SU-DHL-6 (cell line): Measurements from ENCODE around the gene KLHL18.
"Not testable (repeated sequence)": the region's sequence is repeated elsewhere in the genome, so short reads cannot be mapped to it uniquely, and the experiment has no call there.

Experiments used
- H2AFZ ChIP-seq: fragments of 200-600 bp; sonication (generic); 2 replicates; pipeline ENCODE4 v1.6.1; 2014; ENCODE audit warnings: low read depth, mild to moderate bottlenecking, moderate library complexity, mixed read lengths, antibody characterized with exemption, low read length; ENCODE audit not compliant: severe bottlenecking
- H3F3A ChIP-seq: fragments of 200-600 bp; shearing (Covaris generic); 2 replicates; pipeline ENCODE4 v1.6.0; 2016; ENCODE audit warnings: antibody characterized with exemption, mild to moderate bottlenecking; ENCODE audit not compliant: insufficient read depth
- H3K27ac ChIP-seq: fragments of 200-600 bp; sonication (generic); 2 replicates; pipeline ENCODE4 v1.5.1; 2016; ENCODE audit warnings: low read depth, mild to moderate bottlenecking, low read length, moderate library complexity, mixed read lengths
- H3K27me3 ChIP-seq: fragments of 200-600 bp; sonication (generic), shearing (Covaris generic); 2 replicates; pipeline ENCODE4 v1.6.0; 2014; ENCODE audit warnings: mild to moderate bottlenecking, low read length
- H3K36me3 ChIP-seq: fragments of 200-600 bp; sonication (generic); 2 replicates; pipeline ENCODE4 v1.6.1; 2014; ENCODE audit warnings: mild to moderate bottlenecking, low read length, mixed read lengths
- H3K4me2 ChIP-seq: fragments of 300-600, 200-600 bp; shearing (Covaris generic), sonication (generic); 2 replicates; pipeline ENCODE4 v1.6.0; 2014; ENCODE audit warnings: low read length, low read depth, mild to moderate bottlenecking; ENCODE audit not compliant: poor library complexity, severe bottlenecking
- H3K4me3 ChIP-seq: fragments of 200-600 bp; sonication (generic); 2 replicates; pipeline ENCODE4 v1.5.1; 2014; ENCODE audit warnings: antibody characterized with exemption, low read length, mild to moderate bottlenecking, mixed read lengths; ENCODE audit not compliant: insufficient read depth, poor library complexity, severe bottlenecking
- H3K79me2 ChIP-seq: fragments of 200-600 bp; sonication (generic); 2 replicates; pipeline ENCODE4 v1.6.1; 2014; ENCODE audit warnings: mild to moderate bottlenecking, low read length, moderate library complexity; ENCODE audit not compliant: insufficient read depth
- H3K9ac ChIP-seq: fragments of 200-600 bp; sonication (generic); 2 replicates; pipeline ENCODE4 v1.7.0; 2014; ENCODE audit warnings: mild to moderate bottlenecking, low read length
- H3K9me2 ChIP-seq: fragments of 200-600 bp; sonication (generic); replicated peaks from 2 replicates; pipeline ENCODE4 v1.6.1; 2014; ENCODE audit warnings: low read length; ENCODE audit not compliant: insufficient read depth
- H3K9me3 ChIP-seq: fragments of 200-600 bp; sonication (generic); 2 replicates; pipeline ENCODE4 v1.6.1; 2014; ENCODE audit warnings: low read length, mixed read lengths; ENCODE audit not compliant: insufficient read depth
- H4K20me1 ChIP-seq: fragments of 200-600 bp; sonication (generic); 2 replicates; pipeline ENCODE4 v1.6.1; 2014; ENCODE audit warnings: low read depth, mild to moderate bottlenecking, antibody characterized with exemption, low read length, moderate library complexity, mixed read lengths
- EZH2phosphoT487 ChIP-seq: fragments of 200-600 bp; sonication (generic), shearing (Covaris generic); conservative IDR thresholded peaks from 2 replicates; pipeline ENCODE4 v1.6.1; 2018; ENCODE audit warnings: mild to moderate bottlenecking, antibody characterized with exemption, low read length, moderate library complexity, mixed read lengths
- TF ChIP-seq, protein P1 (sequence below): fragments of 200-600 bp; sonication (generic); IDR thresholded peaks from one replicate; pipeline ENCODE4 v1.5.1; 2017; ENCODE audit warnings: antibody characterized with exemption, mild to moderate bottlenecking, low read length, moderate library complexity; ENCODE audit not compliant: insufficient read depth, poor library complexity, severe bottlenecking

The KLHL18 gene

DNA sequence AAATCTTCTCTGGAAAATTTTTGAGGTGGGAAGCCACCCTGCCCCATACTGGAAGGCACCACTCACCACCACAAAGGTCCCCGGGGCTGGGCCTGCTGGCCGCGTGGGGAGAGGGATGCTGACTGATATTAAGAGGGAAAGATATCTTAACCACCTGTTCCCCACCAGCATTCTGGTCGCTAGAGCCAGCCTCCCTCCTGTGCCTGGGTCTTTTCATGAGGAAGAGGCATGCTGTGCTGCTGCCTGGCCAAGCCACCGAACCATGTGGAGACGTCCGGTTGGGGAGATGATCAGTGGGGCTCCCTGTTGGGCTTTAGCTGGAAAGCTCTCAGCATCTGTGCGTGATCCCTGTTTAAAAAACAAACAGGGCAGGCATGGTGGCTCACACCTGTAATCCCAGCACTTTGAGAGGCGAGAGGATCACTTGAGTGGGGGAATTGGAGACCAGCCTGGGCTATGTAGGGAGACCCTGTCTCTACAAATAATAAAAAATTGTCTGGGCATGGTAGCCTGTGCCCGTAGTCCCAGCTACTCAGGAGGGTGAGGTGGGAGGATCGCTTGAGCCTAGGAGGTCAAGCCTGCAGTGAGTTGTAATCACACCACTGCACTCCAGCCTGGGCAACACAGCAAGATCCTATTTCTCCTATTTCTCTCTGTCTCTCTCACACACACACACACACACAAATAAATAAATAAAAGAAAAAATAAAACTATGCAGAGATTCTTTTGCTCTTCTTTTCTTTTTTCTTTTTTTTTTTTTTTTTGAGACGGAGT lies 1.0 kb downstream of the KLHL18 start:
- Histone ChIP-seq H3K9me3 (no peaks in the 10 kb centered on the region), H2AFZ (peak overlapping the region; percentile 73)

GRCh38 chr3:47288966-47289910 lies 6.5 kb downstream of the KLHL18 start:
- Histone ChIP-seq H3K27ac (no peak overlapping the region), H2AFZ (no peak overlapping the region), H3K36me3 (no peaks in the 10 kb centered on the region), H3K79me2 (peaks cover 84% of the 10 kb centered on the region), H3K9me3 (no peaks in the 10 kb centered on the region), H3F3A (no peaks in the 10 kb centered on the region), H3K4me3 (no peak overlapping the region), H4K20me1 (no peaks in the 10 kb centered on the region), H3K4me2 (no peak overlapping the region), H3K27me3 (no peaks in the 10 kb centered on the region), H3K9me2 (no peaks in the 10 kb centered on the region), H3K9ac (no peak overlapping the region)
- no peak for TF ChIP-seq EZH2phosphoT487
- TF ChIP-seq, protein P1, sequence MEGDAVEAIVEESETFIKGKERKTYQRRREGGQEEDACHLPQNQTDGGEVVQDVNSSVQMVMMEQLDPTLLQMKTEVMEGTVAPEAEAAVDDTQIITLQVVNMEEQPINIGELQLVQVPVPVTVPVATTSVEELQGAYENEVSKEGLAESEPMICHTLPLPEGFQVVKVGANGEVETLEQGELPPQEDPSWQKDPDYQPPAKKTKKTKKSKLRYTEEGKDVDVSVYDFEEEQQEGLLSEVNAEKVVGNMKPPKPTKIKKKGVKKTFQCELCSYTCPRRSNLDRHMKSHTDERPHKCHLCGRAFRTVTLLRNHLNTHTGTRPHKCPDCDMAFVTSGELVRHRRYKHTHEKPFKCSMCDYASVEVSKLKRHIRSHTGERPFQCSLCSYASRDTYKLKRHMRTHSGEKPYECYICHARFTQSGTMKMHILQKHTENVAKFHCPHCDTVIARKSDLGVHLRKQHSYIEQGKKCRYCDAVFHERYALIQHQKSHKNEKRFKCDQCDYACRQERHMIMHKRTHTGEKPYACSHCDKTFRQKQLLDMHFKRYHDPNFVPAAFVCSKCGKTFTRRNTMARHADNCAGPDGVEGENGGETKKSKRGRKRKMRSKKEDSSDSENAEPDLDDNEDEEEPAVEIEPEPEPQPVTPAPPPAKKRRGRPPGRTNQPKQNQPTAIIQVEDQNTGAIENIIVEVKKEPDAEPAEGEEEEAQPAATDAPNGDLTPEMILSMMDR = no peak

More for the DNA sequence above, 1.0 kb downstream of the KLHL18 start:
- peak overlapping the region; percentile 66 for H3K4me3 ChIP-seq
- H3K36me3 ChIP-seq = no peaks in the 10 kb centered on the region
- no peaks in the 10 kb centered on the region for H3F3A ChIP-seq
- H3K27me3 ChIP-seq = no peaks in the 10 kb centered on the region
- peaks cover 54% of the 10 kb centered on the region for H3K79me2 ChIP-seq
- H4K20me1 ChIP-seq = no peaks in the 10 kb centered on the region
- H3K9ac ChIP-seq = peak overlapping the region; percentile 82
- H3K27ac ChIP-seq = peak overlapping the region; percentile 83
- no peaks in the 10 kb centered on the region for H3K9me2 ChIP-seq
- TF ChIP-seq, protein P1 = no peak
- TF ChIP-seq EZH2phosphoT487 = no peak
- peak overlapping the region; percentile 77 for H3K4me2 ChIP-seq

- Histone ChIP-seq H3K9me3 (no peaks in the 10 kb centered on the region), H3K4me2 (peak overlapping the region; percentile 14), H3K9me2 (no peaks in the 10 kb centered on the region), H2AFZ (no peak overlapping the region), H3K79me2 (peaks cover 84% of the 10 kb centered on the region), H4K20me1 (no peaks in the 10 kb centered on the region), H3K9ac (no peak overlapping the region), H3K4me3 (no peak overlapping the region), H3K27ac (peak overlapping the region; percentile 11; the same call in 1 of the 2 replicates), H3F3A (no peaks in the 10 kb centered on the region), H3K27me3 (no peaks in the 10 kb centered on the region), H3K36me3 (no peaks in the 10 kb centered on the region)
- TF ChIP-seq, protein P1 = no peak
- TF ChIP-seq EZH2phosphoT487 = no peak
Observed at GRCh38 chr3:47291158-47291753, 8.5 kb downstream of the KLHL18 start.

GRCh38 chr3:47291754-47292420 lies 9.1 kb downstream of the KLHL18 start:
- not testable (repeated sequence) for H3F3A ChIP-seq, H3K36me3 ChIP-seq, H3K9me3 ChIP-seq, H4K20me1 ChIP-seq, H3K9me2 ChIP-seq, H3K9ac ChIP-seq, H2AFZ ChIP-seq, H3K4me3 ChIP-seq, H3K27me3 ChIP-seq
- peak overlapping the region; percentile 11; the same call in 1 of the 2 replicates for H3K27ac ChIP-seq
- H3K4me2 ChIP-seq = peak overlapping the region; percentile 14
- peaks cover 82% of the 10 kb centered on the region for H3K79me2 ChIP-seq
